ENCODE data around the gene LCN2.

GRCh38 chr9:128201441-128202369 is 52.5 kb downstream of the LCN2 start:
- TF ChIP-seq CTCF (IDR thresholded peaks at IDR 0.05 in 2 of 3, conservative IDR thresholded peaks at IDR 0.05 in 1 of 3; ENCODE audit: control insufficient read depth in 2 of 3, extremely low read depth in 1 of 3, insufficient read depth in 1 of 3, low read depth in 3 of 3, low read length in 3 of 3) (no peak), SREBF2 (IDR thresholded peaks at IDR 0.05; ENCODE audit: low read length) (no peak), CBFB (IDR thresholded peaks at IDR 0.05; ENCODE audit: low read depth) (no peak), ZBTB11 (CRISPR knock-in tag; IDR thresholded peaks at IDR 0.05) (no peak), NR2C1 (IDR thresholded peaks at IDR 0.05) (no peak), ATF2 (IDR thresholded peaks at IDR 0.05; ENCODE audit: low read length) (no peak), EP300 (IDR thresholded peaks at IDR 0.05; ENCODE audit: borderline replicate concordance in 1 of 2, control insufficient read depth in 1 of 2, low read depth in 2 of 2, low read length in 2 of 2) (no peak), FOXM1 (IDR thresholded peaks at IDR 0.05; ENCODE audit: low read depth, low read length) (no peak), POLR2A (IDR thresholded peaks at IDR 0.05; ENCODE audit: low read depth, low read length) (no peak)

Data from GM12878 (cell line).